Activated B cell treated with CpG ODN at 0.5 μM for 24 hours (primary cell): ENCODE data around the gene BRD2. TPM values are rescaled to one million over a fixed set of nuclear protein-coding genes. Genes with fewer than 3 reads are reported as not detected.

Experiments
- ATAC-seq: fragments of 200-7000 bp; cut with Tn5 transposase; one replicate; pipeline ENCODE4 v1.10.0; 2021; ENCODE audit warnings: low read depth, mild to moderate bottlenecking, moderate library complexity
- CTCF ChIA-PET: fragments of 350-600 bp; sonication (Branson Sonifier 250); formaldehyde crosslinking; loops from one replicate; lab custom pipeline; 2021; ENCODE audit warnings: antibody characterized with exemption; lab: Charles Lee
- POLR2A ChIA-PET: fragments of 350-600 bp; sonication (Branson Sonifier 250); formaldehyde crosslinking; loops from one replicate; lab custom pipeline; 2021; ENCODE audit warnings: antibody characterized with exemption; lab: Charles Lee
- DNase-seq: peaks from one replicate; pipeline ENCODE4 v3.0.0; 2022
- H3K27ac Mint-ChIP-seq: one replicate; pipeline ENCODE4 v1.8.0; 2020; ENCODE audit warnings: mixed read lengths
- H3K27me3 Mint-ChIP-seq: one replicate; pipeline ENCODE4 v1.8.0; 2021; ENCODE audit warnings: mixed read lengths
- H3K36me3 Mint-ChIP-seq: one replicate; pipeline ENCODE4 v1.8.0; 2021; ENCODE audit warnings: low read depth, mixed read lengths
- H3K4me1 Mint-ChIP-seq: one replicate; pipeline ENCODE4 v1.8.0; 2021; ENCODE audit warnings: mixed read lengths
- H3K4me3 Mint-ChIP-seq: one replicate; pipeline ENCODE4 v1.8.0; 2020; ENCODE audit warnings: mild to moderate bottlenecking, mixed read lengths
- H3K9me3 Mint-ChIP-seq: one replicate; pipeline ENCODE4 v1.8.0; 2020; ENCODE audit warnings: mixed read lengths
- CTCF ChIP-seq: fragments of 200-600 bp; IDR thresholded peaks from one replicate; pipeline ENCODE4 v1.8.0; 2022; ENCODE audit warnings: antibody characterized with exemption, mild to moderate bottlenecking
- intact Hi-C: fragments of 100-400 bp; cut with micrococcal nuclease; formaldehyde crosslinking; loops from one replicate; pipeline ENCODE4 v1.15.1; 2024
- total RNA-seq: library from RNA; stranded (reverse); gene quantifications from 2 replicates; pipeline ENCODE4 v1.2.3, GENCODE V29; 2022

The BRD2 gene
- total RNA-seq: 347 and 370 TPM in 2 replicates

DNA sequence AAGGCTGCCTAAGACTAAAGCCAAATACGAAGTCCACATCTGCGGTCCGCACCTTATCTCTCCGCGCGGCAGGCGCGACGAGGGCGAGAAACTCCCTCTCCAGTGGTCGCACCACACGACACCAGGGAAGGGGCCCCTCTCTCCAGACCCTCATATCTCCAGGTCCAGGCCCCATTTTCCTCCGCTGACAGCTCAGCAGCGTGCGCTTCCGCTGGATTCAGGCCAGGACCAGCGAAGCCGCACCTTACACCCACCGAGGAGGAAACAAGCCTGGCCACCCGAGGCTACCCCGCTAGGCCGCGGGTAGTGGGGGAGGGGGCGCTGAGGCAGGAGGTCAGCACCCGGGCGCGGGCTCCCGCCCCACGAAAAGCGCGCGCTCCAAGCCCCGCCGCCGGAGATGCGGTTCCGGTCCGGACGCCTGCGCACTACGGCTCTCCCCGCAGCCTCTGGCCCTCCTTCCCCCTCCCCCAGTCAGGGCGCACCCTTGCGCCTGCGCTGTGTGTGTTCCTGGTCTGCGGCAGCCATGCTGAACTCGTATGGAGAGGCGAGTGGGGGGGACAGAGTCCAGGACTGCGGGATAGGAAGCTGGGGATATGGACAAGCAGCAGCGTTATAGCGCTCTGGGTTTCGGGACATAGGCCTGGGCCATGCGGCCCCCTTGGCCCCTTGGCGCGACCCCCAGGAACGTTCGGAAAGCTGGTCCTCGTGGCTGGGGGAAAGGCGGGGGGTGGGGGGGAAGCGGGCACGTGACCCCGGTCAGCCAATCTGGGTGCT is at the start of gene BRD2:
Gene BRD2 (plus strand): TSS at position 502 of the 774 bp plus-strand sequence. CDS start 4,305 bp downstream, outside the sequence.
- POLR2A ChIA-PET: interaction anchor here (0.6 to 14.0 kb wide), 34 partner anchors 11 to 778 kb away, joined by 3 to 1150 read pairs (median 6); partner anchors contain the start of genes HLA-DMA, HLA-DMB, HLA-DOB and HLA-DPA1
- ATAC-seq: peak; percentile 40
- Mint-ChIP-seq H3K4me1 (peaks cover 35% of the 10 kb centered on the region), H3K36me3 (peaks cover 39% of the 10 kb centered on the region), H3K27me3 (no peaks in the 10 kb centered on the region), H3K9me3 (no peaks in the 10 kb centered on the region), H3K27ac (peak within 1 kb of the TSS; percentile 99), H3K4me3 (peak within 1 kb of the TSS; percentile 91)
- TF ChIP-seq CTCF: no peak
- DNase-seq: peak; percentile 95
- CTCF ChIA-PET: interaction anchor here (0.6 to 11.4 kb wide), 11 partner anchors 9 to 130 kb away, joined by 3 to 151 read pairs (median 12); partner anchors contain the start of genes HLA-DMA, HLA-DMB and TAP2
- intact Hi-C loops: loop anchor here (1.0 kb wide), 1 partner anchor 27 kb away; the partner anchor contains the start of gene HLA-DMB

DNA sequence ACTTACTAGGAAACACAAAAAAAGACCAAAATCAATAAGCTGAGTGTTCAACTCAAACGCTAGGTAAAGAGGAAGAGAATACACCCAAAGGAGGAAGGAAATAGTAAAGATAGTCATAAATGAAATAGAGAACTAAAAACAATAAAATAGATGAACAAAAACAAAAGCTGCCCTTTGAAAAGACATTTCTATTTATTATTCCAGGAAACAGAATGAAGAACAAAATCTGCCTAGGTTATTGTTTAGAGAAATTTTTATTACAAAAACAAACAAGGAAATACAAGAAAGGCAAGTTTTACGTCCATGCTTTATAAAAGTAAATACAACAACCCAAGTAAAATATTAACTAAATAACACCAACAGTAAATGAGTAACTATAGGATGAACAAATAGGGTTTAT is 47.7 kb upstream of the BRD2 start:
- no peaks in the 10 kb centered on the region for H3K9me3 Mint-ChIP-seq
- peak; percentile 40 for ATAC-seq
- DNase-seq: no peak
- peak overlapping the region; percentile 67 for H3K4me3 Mint-ChIP-seq
- H3K27me3 Mint-ChIP-seq: no peaks in the 10 kb centered on the region
- peak overlapping the region; percentile 81 for H3K27ac Mint-ChIP-seq
- H3K4me1 Mint-ChIP-seq: peaks cover 73% of the 10 kb centered on the region
- ChIA-PET POLR2A (interaction anchor here (1.2 to 6.1 kb wide), 8 partner anchors 10 to 51 kb away, joined by 3 to 37 read pairs (median 17); partner anchors contain the start of genes BRD2, HLA-DMA and HLA-DMB), CTCF (interaction anchor here (0.9 to 4.1 kb wide), 4 partner anchors 13 to 79 kb away, joined by 3 to 27 read pairs (median 3); partner anchors contain the start of gene HLA-DMA)
- no peak for TF ChIP-seq CTCF
- intact Hi-C loops: no loop called here
- no peaks in the 10 kb centered on the region for H3K36me3 Mint-ChIP-seq

DNA sequence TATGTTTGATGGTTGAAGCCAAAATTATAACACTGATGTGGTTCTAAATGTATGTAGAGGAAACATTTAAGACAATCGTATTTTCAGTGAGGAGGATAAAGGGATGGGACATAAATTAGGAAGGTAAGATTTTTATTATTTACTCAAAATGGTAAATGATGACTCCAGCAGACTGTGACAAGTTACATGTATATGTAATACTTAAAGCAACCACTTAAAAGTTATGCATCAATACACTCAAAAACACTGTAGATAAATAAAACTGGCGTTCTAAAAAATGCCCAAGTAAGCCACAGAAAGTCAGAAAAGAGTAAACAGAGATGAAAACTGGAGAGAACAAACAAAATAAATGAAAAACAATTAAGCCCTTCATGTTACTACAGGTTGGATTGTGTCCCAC is 46.3 kb upstream of the BRD2 start:
- H3K27me3 Mint-ChIP-seq: no peaks in the 10 kb centered on the region
- intact Hi-C loops: no loop called here
- ChIA-PET POLR2A (interaction anchor here (0.6 to 6.1 kb wide), 6 partner anchors 12 to 82 kb away, joined by 3 to 37 read pairs (median 26); partner anchors contain the start of genes BRD2 and HLA-DMB), CTCF (interaction anchor here (1.0 to 4.1 kb wide), 3 partner anchors 11 to 62 kb away, joined by 3 to 27 read pairs (median 3); partner anchors contain the start of gene HLA-DMA)
- no peak for ATAC-seq
- peak overlapping the region; percentile 81 for H3K27ac Mint-ChIP-seq
- no peak for TF ChIP-seq CTCF
- DNase-seq: no peak
- peak overlapping the region; percentile 28 for H3K4me3 Mint-ChIP-seq
- peaks cover 66% of the 10 kb centered on the region for H3K4me1 Mint-ChIP-seq
- no peaks in the 10 kb centered on the region for H3K36me3 Mint-ChIP-seq
- H3K9me3 Mint-ChIP-seq: no peaks in the 10 kb centered on the region

DNA sequence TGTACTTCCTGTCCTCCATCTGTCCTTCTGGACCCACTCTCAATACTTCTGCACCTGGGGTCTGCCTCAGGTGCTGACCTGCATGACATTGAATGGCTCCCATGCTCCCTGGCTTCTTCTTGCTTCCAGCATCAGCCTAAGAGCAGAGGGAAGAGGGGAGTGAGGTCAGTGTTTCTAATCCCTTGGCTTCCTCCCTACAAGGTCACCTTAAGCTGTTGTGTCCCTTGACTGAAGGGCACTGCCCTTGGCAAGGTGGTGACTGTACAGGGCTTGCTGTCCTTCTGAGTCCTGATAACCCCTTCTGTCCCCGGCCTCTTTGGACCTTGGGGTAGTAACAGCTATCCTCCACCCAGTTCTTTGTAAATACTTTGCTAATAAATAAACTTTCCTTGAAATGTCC is 37.2 kb upstream of the BRD2 start:
- H3K27ac Mint-ChIP-seq: peak overlapping the region; percentile 85
- CTCF ChIA-PET: interaction anchor here (3.5 to 5.4 kb wide), 2 partner anchors 44 to 54 kb away, joined by 33 to 67 read pairs; no protein-coding TSS in a partner anchor
- POLR2A ChIA-PET: interaction anchor here (1.3 to 16.1 kb wide), 6 partner anchors 10 to 41 kb away, joined by 3 to 1150 read pairs (median 122); partner anchors contain the start of genes BRD2, HLA-DMA and HLA-DMB
- DNase-seq: no peak
- H3K36me3 Mint-ChIP-seq: peaks cover 38% of the 10 kb centered on the region
- no peaks in the 10 kb centered on the region for H3K9me3 Mint-ChIP-seq
- H3K27me3 Mint-ChIP-seq: no peaks in the 10 kb centered on the region
- TF ChIP-seq CTCF: no peak
- peaks cover 78% of the 10 kb centered on the region for H3K4me1 Mint-ChIP-seq
- ATAC-seq: no peak
- intact Hi-C loops: loop anchor here (2.0 kb wide), 1 partner anchor 14 kb away; no protein-coding TSS in a partner anchor
- H3K4me3 Mint-ChIP-seq: no peak overlapping the region
